IMR-90 (cell line): ENCODE measurements around the gene AGAP1. TPM values are rescaled to one million over a fixed set of nuclear protein-coding genes. Genes with fewer than 3 reads are reported as not detected.

Experiments used
- ATAC-seq: fragments of 200-7000 bp; cut with Tn5 transposase; 2 replicates; pipeline ENCODE4 v1.9.1; 2020; ENCODE audit warnings: low read depth, mild to moderate bottlenecking, moderate library complexity
- BruUV-seq: library from RNA; stranded (reverse); fragments of 400-500 nt; replicated peaks from 2 replicates; lab custom pipeline; 2021; lab: Mats Ljungman, UMichigan
- CTCF ChIA-PET: fragments of 300-600 bp; formaldehyde crosslinking; extraction: SDS; loops from one replicate; lab custom pipeline; 2021; ENCODE audit warnings: antibody characterized with exemption; lab: Yijun Ruan, JAX
- POLR2A ChIA-PET: fragments of 300-600 bp; sonication (Branson Sonifier 250); formaldehyde crosslinking; loops from one replicate; lab custom pipeline; 2022; ENCODE audit warnings: antibody characterized with exemption; ENCODE audit not compliant: unreplicated experiment; lab: Charles Lee
- DNase-seq: peaks from one replicate; pipeline ENCODE4 v3.0.0; 2013
- H2AFZ ChIP-seq: replicated peaks from 2 replicates; pipeline ENCODE3; 2013; ENCODE audit warnings: low read length, mild to moderate bottlenecking; ENCODE audit not compliant: poor library complexity
- H2AK5ac ChIP-seq: 2 replicates; pipeline ENCODE4 v1.6.1; 2013; ENCODE audit warnings: low read depth, low read length, inconsistent platforms
- H2AK9ac ChIP-seq: replicated peaks from 2 replicates; pipeline ENCODE3; 2013; ENCODE audit warnings: mild to moderate bottlenecking, low read depth, low read length, moderate library complexity; ENCODE audit not compliant: poor library complexity
- H2BK120ac ChIP-seq: 2 replicates; pipeline ENCODE4 v1.6.1; 2013; ENCODE audit warnings: low read depth, low read length, inconsistent platforms
- H2BK15ac ChIP-seq: 3 replicates; pipeline ENCODE4 v1.6.1; 2013; ENCODE audit warnings: low read depth, low read length, inconsistent platforms
- H2BK20ac ChIP-seq: 2 replicates; pipeline ENCODE4 v1.6.1; 2013; ENCODE audit warnings: low read depth, mild to moderate bottlenecking, inconsistent platforms, low read length, moderate library complexity
- H2BK5ac ChIP-seq: 2 replicates; pipeline ENCODE4 v1.6.1; 2013; ENCODE audit warnings: mild to moderate bottlenecking, low read depth, low read length, inconsistent platforms; ENCODE audit not compliant: poor library complexity, severe bottlenecking
- H3K14ac ChIP-seq: replicated peaks from 2 replicates; pipeline ENCODE4 v1.6.1; 2013; ENCODE audit warnings: low read depth, low read length, inconsistent platforms
- H3K18ac ChIP-seq: 2 replicates; pipeline ENCODE4 v1.6.1; 2013; ENCODE audit warnings: low read depth, low read length, control low read depth
- H3K23ac ChIP-seq: 2 replicates; pipeline ENCODE4 v1.6.1; 2013; ENCODE audit warnings: low read depth, low read length, inconsistent platforms
- H3K27ac ChIP-seq: 2 replicates; pipeline ENCODE4 v1.5.1; 2013; ENCODE audit warnings: mild to moderate bottlenecking, control low read depth, low read length; ENCODE audit not compliant: insufficient read depth
- H3K27me3 ChIP-seq: 2 replicates; pipeline ENCODE4 v1.6.1; 2013; ENCODE audit warnings: low read length; ENCODE audit not compliant: control insufficient read depth, insufficient read depth
- H3K36me3 ChIP-seq: 2 replicates; pipeline ENCODE4 v1.6.1; 2013; ENCODE audit warnings: low read length, mixed read lengths; ENCODE audit not compliant: control insufficient read depth, insufficient read depth
- H3K4ac ChIP-seq: 2 replicates; pipeline ENCODE4 v1.6.1; 2013; ENCODE audit warnings: low read depth, low read length, inconsistent platforms
- H3K4me1 ChIP-seq: 2 replicates; pipeline ENCODE4 v1.6.1; 2013; ENCODE audit warnings: low read length, mixed read lengths; ENCODE audit not compliant: control insufficient read depth, insufficient read depth
- H3K4me2 ChIP-seq: 2 replicates; pipeline ENCODE4 v1.6.1; 2013; ENCODE audit warnings: low read depth, mild to moderate bottlenecking, control low read depth, low read length, moderate library complexity
- H3K4me3 ChIP-seq: 2 replicates; pipeline ENCODE4 v1.5.1; 2013; ENCODE audit warnings: low read depth, mild to moderate bottlenecking, control low read depth, low read length, moderate library complexity; ENCODE audit not compliant: insufficient read depth
- H3K56ac ChIP-seq: 2 replicates; pipeline ENCODE4 v1.6.1; 2013; ENCODE audit warnings: low read length, inconsistent platforms; ENCODE audit not compliant: insufficient read depth; ENCODE audit errors: extremely low read depth
- H3K79me1 ChIP-seq, 2 experiments: 2 replicates each; pipeline ENCODE4 v1.6.1; 2013; ENCODE audit warnings: low read length in 2 of 2, inconsistent platforms in 1 of 2, low read depth in 1 of 2
- H3K9ac ChIP-seq: 2 replicates; pipeline ENCODE4 v1.6.1; 2013; ENCODE audit warnings: low read depth, low read length, control low read depth
- H3K9me1 ChIP-seq: 2 replicates; pipeline ENCODE4 v1.6.1; 2013; ENCODE audit warnings: low read length, inconsistent platforms; ENCODE audit not compliant: insufficient read depth
- H3K9me3 ChIP-seq: 2 replicates; pipeline ENCODE4 v1.6.1; 2013; ENCODE audit warnings: low read length; ENCODE audit not compliant: control insufficient read depth, insufficient read depth
- H4K20me1 ChIP-seq: 2 replicates; pipeline ENCODE4 v1.6.1; 2013; ENCODE audit warnings: low read length, inconsistent platforms; ENCODE audit not compliant: insufficient read depth
- H4K5ac ChIP-seq: 2 replicates; pipeline ENCODE4 v1.6.1; 2013; ENCODE audit warnings: mild to moderate bottlenecking, low read depth, low read length, control low read depth
- H4K8ac ChIP-seq, 2 experiments: 2 replicates each; pipeline ENCODE4 v1.6.1; 2013; ENCODE audit warnings: low read depth in 2 of 2, low read length in 2 of 2, control low read depth in 1 of 2, inconsistent platforms in 1 of 2
- H4K91ac ChIP-seq: 2 replicates; pipeline ENCODE4 v1.6.1; 2013; ENCODE audit warnings: low read depth, low read length, inconsistent platforms; ENCODE audit not compliant: insufficient read depth
- CHD1 ChIP-seq: IDR thresholded peaks from 2 replicates; pipeline ENCODE4 v1.6.1; 2012; ENCODE audit warnings: low read depth, low read length, improper control_type of control experiment
- MXI1 ChIP-seq: IDR thresholded peaks from 2 replicates; pipeline ENCODE4 v1.6.1; 2012; ENCODE audit warnings: low read depth, mild to moderate bottlenecking, low read length, moderate library complexity, borderline replicate concordance
- NFE2L2 ChIP-seq: fragments of 150-350 bp; IDR thresholded peaks from 2 replicates; pipeline ENCODE4 v1.6.1; 2016; ENCODE audit warnings: low read depth, mild to moderate bottlenecking, low read length
- POLR2A ChIP-seq: IDR thresholded peaks from 2 replicates; pipeline ENCODE4 v1.6.1; 2012; ENCODE audit warnings: mild to moderate bottlenecking, low read depth, low read length
- WGBS, 2 experiments: methylation state at CpG; one replicate each; pipeline versions ENCODE4 v1.1.5 to v1.1.7; 2013; ENCODE audit warnings: missing lambda C conversion rate in 2 of 2; ENCODE audit not compliant: insufficient read length in 1 of 2; ENCODE audit errors: extremely low coverage in 2 of 2; 5-methylcytosine and 5-hydroxymethylcytosine counted together
- dilution Hi-C: fragments of 300-500 bp; cut with HindIII; formaldehyde crosslinking; loops from one replicate; pipeline ENCODE4 v1.14.3; 2018; ENCODE audit warnings: low sequenced_read_pairs; ENCODE audit not compliant: unreplicated experiment
- in situ Hi-C: fragments of 300-500 bp; cut with MboI; formaldehyde crosslinking; loops from 3 replicates; pipeline ENCODE4 v1.14.3; 2019; ENCODE audit warnings: low sequenced_read_pairs, inconsistent platforms, mixed read lengths
- intact Hi-C: fragments of 100-400 bp; cut with micrococcal nuclease; formaldehyde crosslinking; loops from 2 replicates; pipeline ENCODE4 v1.10.0; 2022
- polyA plus RNA-seq, 3 experiments: library from polyadenylated mRNA; depleted of rRNA; stranded (reverse); fragments of >200 nt; gene quantifications; 2 replicates each; pipeline ENCODE4 v1.2.3, GENCODE V29; 2012; ENCODE audit warnings: low replicate concordance in 1 of 3
- total RNA-seq: library from RNA; depleted of rRNA; stranded (reverse); fragments of >200 nt; gene quantifications from 2 replicates; pipeline ENCODE4 v1.2.3, GENCODE V29; 2012
- TF ChIP-seq, protein P1 (sequence below): fragments of 150-350 bp; IDR thresholded peaks from 2 replicates; pipeline ENCODE4 v1.6.1; 2016; ENCODE audit warnings: low read depth, mild to moderate bottlenecking, low read length, moderate library complexity, borderline replicate concordance
- TF ChIP-seq, protein P2 (sequence below): fragments of 150-350 bp; IDR thresholded peaks from 2 replicates; pipeline ENCODE4 v1.6.1; 2017; ENCODE audit warnings: mild to moderate bottlenecking, antibody characterized with exemption, low read length, low read depth

Gene AGAP1
- total and polyA plus RNA-seq, 2 of the 4 experiments (the other 2 are of a cell fraction): 15.1 to 16.4 TPM

DNA sequence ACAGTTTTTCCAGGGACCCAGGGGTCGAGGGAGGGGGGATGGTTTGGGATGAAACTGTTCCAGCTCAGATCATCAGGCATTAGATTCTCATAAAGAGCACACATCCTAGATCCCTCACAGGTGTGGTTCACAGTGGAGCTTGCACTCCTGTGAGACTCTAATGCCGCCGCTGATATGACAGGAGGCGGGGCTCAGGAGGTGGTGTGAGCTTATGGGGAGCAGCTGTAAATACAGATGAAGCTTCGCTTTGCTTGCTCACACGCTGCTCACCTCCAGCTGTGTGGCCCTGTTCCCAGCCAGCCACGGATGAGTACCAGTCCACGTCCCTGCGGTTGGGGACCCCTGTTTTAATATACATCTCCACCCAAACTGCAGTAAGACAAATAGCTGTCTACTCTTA lies 204.2 kb downstream of the AGAP1 start:
- Histone ChIP-seq H2BK5ac (no peak overlapping the region), H3K4me3 (no peak overlapping the region), H2AFZ (no peak overlapping the region), H3K14ac (no peak overlapping the region), H4K8ac (no peak overlapping the region), H2AK9ac (no peak overlapping the region), H3K23ac (no peak overlapping the region), H2BK20ac (no peak overlapping the region), H3K36me3 (no peaks in the 10 kb centered on the region), H3K18ac (no peak overlapping the region), H4K20me1 (peaks cover 70% of the 10 kb centered on the region), H4K5ac (no peak overlapping the region), H3K27me3 (no peaks in the 10 kb centered on the region), H2BK15ac (no peak overlapping the region), H2BK120ac (no peak overlapping the region), H3K4me2 (no peak overlapping the region), H3K4ac (no peak overlapping the region), H3K4me1 (peaks cover 10% of the 10 kb centered on the region), H3K79me1 (peaks cover 28 to 60% of the 10 kb centered on the region in 2 experiments), H2AK5ac (no peak overlapping the region), H3K9me1 (peaks cover 4% of the 10 kb centered on the region), H3K27ac (no peak overlapping the region), H3K9ac (no peak overlapping the region), H4K91ac (no peak overlapping the region), H3K56ac (no peak overlapping the region), H3K9me3 (no peaks in the 10 kb centered on the region)
- DNase-seq: peak; percentile 9
- intact Hi-C loops (no loop called here), dilution Hi-C loops (no loop called here), in situ Hi-C loops (no loop called here)
- POLR2A ChIA-PET: no interaction called here
- WGBS, 2 experiments: no CpG with 5 or more reads among the region's 9 CpGs
- no TSS peak for BruUV-seq
- TF ChIP-seq, protein P1, sequence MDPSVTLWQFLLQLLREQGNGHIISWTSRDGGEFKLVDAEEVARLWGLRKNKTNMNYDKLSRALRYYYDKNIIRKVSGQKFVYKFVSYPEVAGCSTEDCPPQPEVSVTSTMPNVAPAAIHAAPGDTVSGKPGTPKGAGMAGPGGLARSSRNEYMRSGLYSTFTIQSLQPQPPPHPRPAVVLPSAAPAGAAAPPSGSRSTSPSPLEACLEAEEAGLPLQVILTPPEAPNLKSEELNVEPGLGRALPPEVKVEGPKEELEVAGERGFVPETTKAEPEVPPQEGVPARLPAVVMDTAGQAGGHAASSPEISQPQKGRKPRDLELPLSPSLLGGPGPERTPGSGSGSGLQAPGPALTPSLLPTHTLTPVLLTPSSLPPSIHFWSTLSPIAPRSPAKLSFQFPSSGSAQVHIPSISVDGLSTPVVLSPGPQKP: no peak
- TF ChIP-seq NFE2L2 (no peak), MXI1 (no peak), CHD1 (no peak), POLR2A (no peak)
- TF ChIP-seq, protein P2, sequence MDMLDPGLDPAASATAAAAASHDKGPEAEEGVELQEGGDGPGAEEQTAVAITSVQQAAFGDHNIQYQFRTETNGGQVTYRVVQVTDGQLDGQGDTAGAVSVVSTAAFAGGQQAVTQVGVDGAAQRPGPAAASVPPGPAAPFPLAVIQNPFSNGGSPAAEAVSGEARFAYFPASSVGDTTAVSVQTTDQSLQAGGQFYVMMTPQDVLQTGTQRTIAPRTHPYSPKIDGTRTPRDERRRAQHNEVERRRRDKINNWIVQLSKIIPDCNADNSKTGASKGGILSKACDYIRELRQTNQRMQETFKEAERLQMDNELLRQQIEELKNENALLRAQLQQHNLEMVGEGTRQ: no peak
- ATAC-seq: no peak
- CTCF ChIA-PET: interaction anchor here (0.5 kb wide), 1 partner anchor 89 kb away, joined by 3 read pairs; no protein-coding TSS in a partner anchor
